Measurements from ENCODE around the gene B3GNT2. TPM values are rescaled to one million over a fixed set of nuclear protein-coding genes. Genes with fewer than 3 reads are reported as not detected.
"Not testable (repeated sequence)": the region's sequence is repeated elsewhere in the genome, so short reads cannot be mapped to it uniquely, and the experiment has no call there.

B3GNT2 gene
- total RNA-seq (2022) (47.4 and 50.5 TPM in 2 replicates), Bru-seq, nascent RNA (percentile 96 among the genes with signal in this experiment), BruChase-seq, experiment 1, labeled RNA remaining after a 2-hour chase (percentile 97 among the genes with signal in this experiment), BruChase-seq, experiment 2, labeled RNA remaining after a 6-hour chase (percentile 84 among the genes with signal in this experiment)
- long read RNA-seq, transcript B3GNT2-201 (2 exons, 2,763 nt): major isoform, 175 of 191 reads
- long read RNA-seq, partial matches to known transcripts: 9 of 191 reads
- long read RNA-seq, other reads (novel, unspliced or antisense): 7 of 191 reads

- no peaks in the 10 kb centered on the region for H3K27me3 Mint-ChIP-seq (ENCODE audit: insufficient read depth, unreplicated experiment)
- ChIA-PET CTCF (interaction anchor here (1.0 kb wide), 1 partner anchor 216 kb away, joined by 3 read pairs; no protein-coding TSS in a partner anchor), POLR2A (interaction anchor here (0.9 to 1.2 kb wide), 2 partner anchors 79 to 216 kb away, joined by 4 to 9 read pairs; no protein-coding TSS in a partner anchor)
- DNase-seq: peak; percentile 79 to 85
- peak within 1 kb of the TSS; percentile 79 for H3K4me3 Mint-ChIP-seq (ENCODE audit: unreplicated experiment)
- H3K4me1 ChIP-seq: peaks cover 23% of the 10 kb centered on the region
- peak within 1 kb of the TSS; percentile 36 for H3K27ac Mint-ChIP-seq (ENCODE audit: unreplicated experiment)
- intact Hi-C loops (cut with micrococcal nuclease; ENCODE audit: unreplicated experiment): loop anchor here (2.0 to 10.0 kb wide), 3 partner anchors 201 to 278 kb away; no protein-coding TSS in a partner anchor
- no peaks in the 10 kb centered on the region for H3K27me3 ChIP-seq (replicated peaks; ENCODE audit: control insufficient read depth, insufficient read depth, low read length)
- no peaks in the 10 kb centered on the region for H3K9me3 ChIP-seq
- peak within 1 kb of the TSS; percentile 95 for H3K4me3 ChIP-seq (ENCODE audit: low read depth, low read length)
- BruUV-seq (replicated peaks): no TSS peak
- TF ChIP-seq CTCF (IDR thresholded peaks at IDR 0.05; ENCODE audit: insufficient read depth in 1 of 2, low read depth in 1 of 2, low read length in 1 of 2, severe bottlenecking in 1 of 2, unreplicated experiment in 1 of 2): no peak
- H3K36me3 Mint-ChIP-seq (ENCODE audit: insufficient read depth, unreplicated experiment): peaks cover 27% of the 10 kb centered on the region
- no peaks in the 10 kb centered on the region for H3K36me3 ChIP-seq (ENCODE audit: control insufficient read depth, insufficient read depth, low read length)
- H3K9me3 Mint-ChIP-seq (ENCODE audit: unreplicated experiment): no peaks in the 10 kb centered on the region
- H3K4me1 Mint-ChIP-seq (ENCODE audit: low read depth, unreplicated experiment): peaks cover 10% of the 10 kb centered on the region
Measured at GRCh38 chr2:62195421-62196277, at the start of gene B3GNT2. B3GNT2 (plus strand) TSS chr2:62196115; CDS start chr2:62222221, 26,106 bp downstream.

- H3K9me3 Mint-ChIP-seq (ENCODE audit: unreplicated experiment); H3K27me3 Mint-ChIP-seq (ENCODE audit: insufficient read depth, unreplicated experiment); H3K36me3 Mint-ChIP-seq (ENCODE audit: insufficient read depth, unreplicated experiment); POLR2A ChIA-PET; intact Hi-C loops (cut with micrococcal nuclease; ENCODE audit: unreplicated experiment); H3K36me3 ChIP-seq (ENCODE audit: control insufficient read depth, insufficient read depth, low read length); H3K4me1 Mint-ChIP-seq (ENCODE audit: low read depth, unreplicated experiment); H3K4me3 Mint-ChIP-seq (ENCODE audit: unreplicated experiment); H3K9me3 ChIP-seq; CTCF ChIA-PET; H3K4me3 ChIP-seq (ENCODE audit: low read depth, low read length); DNase-seq; H3K27ac Mint-ChIP-seq (ENCODE audit: unreplicated experiment); H3K4me1 ChIP-seq; BruUV-seq (replicated peaks); H3K27me3 ChIP-seq (replicated peaks; ENCODE audit: control insufficient read depth, insufficient read depth, low read length): not testable (repeated sequence)
Measured at GRCh38 chr2:62146790-62147189, 49.1 kb upstream of the B3GNT2 start.

- no peaks in the 10 kb centered on the region for H3K9me3 ChIP-seq
- CTCF ChIA-PET: no interaction called here
- H3K4me1 Mint-ChIP-seq (ENCODE audit: low read depth, unreplicated experiment): peaks cover 9% of the 10 kb centered on the region
- H3K27me3 Mint-ChIP-seq (ENCODE audit: insufficient read depth, unreplicated experiment): no peaks in the 10 kb centered on the region
- H3K36me3 Mint-ChIP-seq (ENCODE audit: insufficient read depth, unreplicated experiment): no peaks in the 10 kb centered on the region
- intact Hi-C loops (cut with micrococcal nuclease; ENCODE audit: unreplicated experiment): no loop called here
- no peak overlapping the region for H3K27ac Mint-ChIP-seq (ENCODE audit: unreplicated experiment)
- no peaks in the 10 kb centered on the region for H3K4me1 ChIP-seq
- H3K27me3 ChIP-seq (replicated peaks; ENCODE audit: control insufficient read depth, insufficient read depth, low read length): no peaks in the 10 kb centered on the region
- DNase-seq: no peak
- H3K9me3 Mint-ChIP-seq (ENCODE audit: unreplicated experiment): no peaks in the 10 kb centered on the region
- no peak overlapping the region for H3K4me3 ChIP-seq (ENCODE audit: low read depth, low read length)
- no TSS peak for BruUV-seq (replicated peaks)
- no peak overlapping the region for H3K4me3 Mint-ChIP-seq (ENCODE audit: unreplicated experiment)
- H3K36me3 ChIP-seq (ENCODE audit: control insufficient read depth, insufficient read depth, low read length): no peaks in the 10 kb centered on the region
- TF ChIP-seq CTCF (IDR thresholded peaks at IDR 0.05; ENCODE audit: insufficient read depth in 1 of 2, low read depth in 1 of 2, low read length in 1 of 2, severe bottlenecking in 1 of 2, unreplicated experiment in 1 of 2): no peak
- POLR2A ChIA-PET: no interaction called here
Measured at GRCh38 chr2:62147610-62148301, 48.2 kb upstream of the B3GNT2 start.
